IPS-18a (cell line): ENCODE data around the gene TNNC1.

Source experiments
- H3K27ac ChIP-seq: one replicate; pipeline ENCODE4 v1.5.1; 2013; ENCODE audit warnings: low read length
- H3K27me3 ChIP-seq: one replicate; pipeline ENCODE4 v1.6.1; 2013; ENCODE audit warnings: mild to moderate bottlenecking, low read length; ENCODE audit not compliant: control insufficient read depth, insufficient read depth
- H3K36me3 ChIP-seq: one replicate; pipeline ENCODE4 v1.6.1; 2013; ENCODE audit warnings: low read depth, low read length; ENCODE audit not compliant: control insufficient read depth
- H3K4me1 ChIP-seq: one replicate; pipeline ENCODE4 v1.6.1; 2013; ENCODE audit warnings: low read depth, low read length; ENCODE audit not compliant: control insufficient read depth
- H3K4me3 ChIP-seq: one replicate; pipeline ENCODE4 v1.5.1; 2013; ENCODE audit warnings: low read length
- H3K9ac ChIP-seq: one replicate; pipeline ENCODE4 v1.6.1; 2013; ENCODE audit warnings: mild to moderate bottlenecking, low read length, moderate library complexity
- H3K9me3 ChIP-seq: one replicate; pipeline ENCODE4 v1.6.1; 2013; ENCODE audit warnings: low read depth, low read length; ENCODE audit not compliant: control insufficient read depth

TNNC1 gene

GRCh38 chr3:52429779-52430415 lies 23.9 kb downstream of the TNNC1 start:
- no peaks in the 10 kb centered on the region for H3K4me1 ChIP-seq
- no peak overlapping the region for H3K4me3 ChIP-seq
- H3K36me3 ChIP-seq = no peaks in the 10 kb centered on the region
- H3K27ac ChIP-seq = no peak overlapping the region
- no peaks in the 10 kb centered on the region for H3K9me3 ChIP-seq
- H3K27me3 ChIP-seq = no peaks in the 10 kb centered on the region
- H3K9ac ChIP-seq = no peak overlapping the region

GRCh38 chr3:52429031-52429430 lies 24.8 kb downstream of the TNNC1 start:
- no peaks in the 10 kb centered on the region for H3K27me3 ChIP-seq
- no peak overlapping the region for H3K4me3 ChIP-seq
- H3K9ac ChIP-seq = no peak overlapping the region
- H3K27ac ChIP-seq = no peak overlapping the region
- H3K9me3 ChIP-seq = no peaks in the 10 kb centered on the region
- no peaks in the 10 kb centered on the region for H3K4me1 ChIP-seq
- H3K36me3 ChIP-seq = no peaks in the 10 kb centered on the region

- Histone ChIP-seq H3K27me3 (no peaks in the 10 kb centered on the region), H3K9me3 (no peaks in the 10 kb centered on the region), H3K27ac (no peak overlapping the region), H3K36me3 (no peaks in the 10 kb centered on the region), H3K4me3 (no peak overlapping the region), H3K9ac (no peak overlapping the region), H3K4me1 (peaks cover under 1% of the 10 kb centered on the region)
Measured at GRCh38 chr3:52428151-52429005, 25.5 kb downstream of the TNNC1 start.

GRCh38 chr3:52423173-52423572 lies 30.7 kb downstream of the TNNC1 start:
- Histone ChIP-seq H3K9me3 (no peaks in the 10 kb centered on the region), H3K36me3 (no peaks in the 10 kb centered on the region), H3K4me3 (no peak overlapping the region), H3K27ac (no peak overlapping the region), H3K4me1 (peaks cover 3% of the 10 kb centered on the region), H3K9ac (no peak overlapping the region), H3K27me3 (no peaks in the 10 kb centered on the region)

- Histone ChIP-seq H3K27ac (no peak overlapping the region), H3K4me3 (no peak overlapping the region), H3K27me3 (no peaks in the 10 kb centered on the region), H3K9ac (no peak overlapping the region), H3K4me1 (peaks cover 3% of the 10 kb centered on the region), H3K36me3 (no peaks in the 10 kb centered on the region), H3K9me3 (no peaks in the 10 kb centered on the region)
Measured at GRCh38 chr3:52422669-52423068, 31.2 kb downstream of the TNNC1 start.

- no peak overlapping the region for H3K27ac ChIP-seq
- H3K36me3 ChIP-seq = peaks cover 2% of the 10 kb centered on the region
- H3K9ac ChIP-seq = no peak overlapping the region
- H3K27me3 ChIP-seq = no peaks in the 10 kb centered on the region
- H3K4me1 ChIP-seq = peaks cover 3% of the 10 kb centered on the region
- H3K4me3 ChIP-seq = no peak overlapping the region
- H3K9me3 ChIP-seq = no peaks in the 10 kb centered on the region
Measured at GRCh38 chr3:52420388-52420787, 33.5 kb downstream of the TNNC1 start.

- Histone ChIP-seq H3K4me1 (peaks cover 10% of the 10 kb centered on the region), H3K4me3 (no peak overlapping the region), H3K36me3 (peaks cover 5% of the 10 kb centered on the region), H3K27ac (no peak overlapping the region), H3K9me3 (no peaks in the 10 kb centered on the region), H3K9ac (no peak overlapping the region), H3K27me3 (peaks cover 7% of the 10 kb centered on the region)
Measured at GRCh38 chr3:52415800-52416199, 38.0 kb downstream of the TNNC1 start.

GRCh38 chr3:52408466-52408865 lies 45.4 kb downstream of the TNNC1 start:
- no peaks in the 10 kb centered on the region for H3K9me3 ChIP-seq
- H3K27me3 ChIP-seq = peaks cover 7% of the 10 kb centered on the region
- H3K36me3 ChIP-seq = peaks cover 42% of the 10 kb centered on the region
- no peak overlapping the region for H3K9ac ChIP-seq
- peaks cover 10% of the 10 kb centered on the region for H3K4me1 ChIP-seq
- H3K4me3 ChIP-seq = no peak overlapping the region
- H3K27ac ChIP-seq = no peak overlapping the region

- peaks cover 49% of the 10 kb centered on the region for H3K36me3 ChIP-seq
- no peaks in the 10 kb centered on the region for H3K9me3 ChIP-seq
- peaks cover 10% of the 10 kb centered on the region for H3K4me1 ChIP-seq
- H3K9ac ChIP-seq = no peak overlapping the region
- H3K27me3 ChIP-seq = peaks cover 7% of the 10 kb centered on the region
- H3K27ac ChIP-seq = no peak overlapping the region
- no peak overlapping the region for H3K4me3 ChIP-seq
Measured at GRCh38 chr3:52407779-52408178, 46.1 kb downstream of the TNNC1 start.

- H3K4me1 ChIP-seq = peaks cover 10% of the 10 kb centered on the region
- peaks cover 7% of the 10 kb centered on the region for H3K27me3 ChIP-seq
- H3K27ac ChIP-seq = no peak overlapping the region
- H3K9ac ChIP-seq = no peak overlapping the region
- no peak overlapping the region for H3K4me3 ChIP-seq
- no peaks in the 10 kb centered on the region for H3K9me3 ChIP-seq
- H3K36me3 ChIP-seq = peaks cover 56% of the 10 kb centered on the region
Measured at GRCh38 chr3:52406791-52407510, 46.9 kb downstream of the TNNC1 start.

GRCh38 chr3:52406231-52406661 lies 47.6 kb downstream of the TNNC1 start:
- Histone ChIP-seq H3K4me1 (peaks cover 3% of the 10 kb centered on the region), H3K9me3 (no peaks in the 10 kb centered on the region), H3K27me3 (peaks cover 2% of the 10 kb centered on the region), H3K4me3 (no peak overlapping the region), H3K9ac (no peak overlapping the region), H3K27ac (no peak overlapping the region), H3K36me3 (peaks cover 63% of the 10 kb centered on the region)
